NCI-H2171 treated with DMSO at 0.1 percent for 48 hours (cell line): Measurements from ENCODE around the gene MRGPRE.
"Not testable (repeated sequence)": the region's sequence is repeated elsewhere in the genome, so short reads cannot be mapped to it uniquely, and the experiment has no call there.

Experiments
- DNase-seq: peaks from one replicate; lab custom pipeline; 2025; lab: John Stamatoyannopoulos, UW

Gene MRGPRE, protein sequence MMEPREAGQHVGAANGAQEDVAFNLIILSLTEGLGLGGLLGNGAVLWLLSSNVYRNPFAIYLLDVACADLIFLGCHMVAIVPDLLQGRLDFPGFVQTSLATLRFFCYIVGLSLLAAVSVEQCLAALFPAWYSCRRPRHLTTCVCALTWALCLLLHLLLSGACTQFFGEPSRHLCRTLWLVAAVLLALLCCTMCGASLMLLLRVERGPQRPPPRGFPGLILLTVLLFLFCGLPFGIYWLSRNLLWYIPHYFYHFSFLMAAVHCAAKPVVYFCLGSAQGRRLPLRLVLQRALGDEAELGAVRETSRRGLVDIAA

GRCh38 chr11:3231851-3232744 lies at the start of gene MRGPRE:
Gene MRGPRE (minus strand): TSS chr11:3232417. CDS start chr11:3228799, 3,618 bp downstream.
- peak; percentile 75 for DNase-seq

DNA sequence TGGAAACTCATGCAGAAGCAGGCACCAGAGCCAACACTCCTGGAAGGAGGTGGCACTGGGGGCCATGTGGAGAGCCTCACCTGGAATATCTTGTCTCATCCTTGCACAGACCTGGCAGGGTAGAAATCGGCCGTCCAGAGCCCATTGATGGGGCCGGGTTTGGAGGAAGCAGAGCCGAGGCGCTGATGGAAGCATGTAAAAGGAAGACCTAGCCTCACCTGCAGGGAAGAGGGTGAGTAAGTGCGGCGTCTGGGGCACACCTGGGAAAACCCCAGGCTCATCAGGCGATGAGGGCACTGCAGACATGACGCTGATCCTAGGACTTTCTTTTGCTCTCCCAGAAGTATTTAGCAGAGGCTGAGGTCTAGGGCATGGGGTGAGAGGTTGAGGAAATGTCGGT lies 48.9 kb upstream of the MRGPRE start:
- not testable (repeated sequence) for DNase-seq

- not testable (repeated sequence) for DNase-seq
These were observed 48.4 kb upstream of the MRGPRE start for GRCh38 chr11:3280662-3281061.

GRCh38 chr11:3278922-3279321 lies 46.7 kb upstream of the MRGPRE start:
- not testable (repeated sequence) for DNase-seq

- DNase-seq: not testable (repeated sequence)
These were observed 41.4 kb upstream of the MRGPRE start for GRCh38 chr11:3273629-3274028.

DNA sequence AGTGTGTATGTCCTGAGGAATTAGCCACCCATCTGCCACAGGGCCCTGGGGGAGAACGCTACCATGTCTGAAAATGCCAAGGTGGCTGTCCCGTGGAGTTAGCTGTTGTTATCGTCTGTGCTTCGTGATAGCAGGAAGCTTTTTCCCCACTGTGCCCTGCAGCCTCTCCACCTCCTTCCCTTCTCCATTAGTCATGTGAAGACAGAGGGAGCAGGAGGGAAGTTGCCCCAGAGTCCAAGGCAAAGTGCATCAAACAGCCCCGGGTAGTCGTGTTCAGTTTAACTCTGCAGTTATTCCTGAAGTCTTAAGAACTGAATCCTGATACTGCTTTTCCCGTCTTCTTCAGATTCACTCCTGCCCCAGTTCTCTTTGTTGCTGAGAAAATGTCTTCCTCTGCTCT lies 30.3 kb upstream of the MRGPRE start:
- not testable (repeated sequence) for DNase-seq

DNA sequence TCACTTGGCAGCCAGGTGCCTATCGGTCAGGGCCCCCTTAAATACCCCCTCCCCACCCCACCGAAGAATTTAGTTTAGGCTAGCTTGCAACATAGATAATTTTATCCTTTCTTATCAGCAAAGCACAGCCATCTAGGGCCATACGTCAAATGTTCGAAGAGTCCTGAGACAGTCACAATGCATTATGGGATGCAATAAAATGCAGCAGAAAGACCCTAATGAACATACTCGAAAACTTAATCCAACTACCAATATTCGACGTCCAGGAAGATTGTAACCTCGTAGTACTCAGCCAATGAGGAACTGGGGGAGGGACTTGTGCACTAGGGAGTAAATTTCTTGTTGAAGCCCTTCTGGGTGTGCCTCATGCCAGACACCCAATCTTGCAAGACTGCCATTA lies 29.6 kb upstream of the MRGPRE start:
- DNase-seq: not testable (repeated sequence)

DNA sequence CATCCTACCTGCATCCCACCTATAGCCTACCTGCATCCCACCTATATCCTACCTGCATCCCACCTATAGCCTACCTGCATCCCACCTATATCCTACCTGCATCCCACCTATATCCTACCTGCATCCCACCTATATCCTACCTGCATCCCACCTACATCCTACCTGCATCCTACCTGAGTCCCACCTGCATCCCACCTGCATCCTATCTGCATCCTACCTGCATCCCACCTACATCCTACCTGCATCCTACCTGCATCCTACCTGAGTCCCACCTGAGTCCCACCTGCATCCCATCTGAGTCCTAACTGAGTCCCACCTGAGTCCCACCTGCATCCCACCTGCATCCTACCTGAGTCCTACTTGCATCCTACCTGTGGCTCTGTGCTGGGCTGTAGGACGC lies 25.3 kb upstream of the MRGPRE start:
- not testable (repeated sequence) for DNase-seq

- not testable (repeated sequence) for DNase-seq
These were observed 23.0 kb upstream of the MRGPRE start for GRCh38 chr11:3255241-3255640.

GRCh38 chr11:3254773-3255172 lies 22.6 kb upstream of the MRGPRE start:
- not testable (repeated sequence) for DNase-seq

GRCh38 chr11:3245071-3245470 lies 12.9 kb upstream of the MRGPRE start:
- no peak for DNase-seq

- DNase-seq: no peak
These were observed 11.7 kb upstream of the MRGPRE start for GRCh38 chr11:3243880-3244279.

GRCh38 chr11:3237119-3237518 lies 4.9 kb upstream of the MRGPRE start:
- DNase-seq: no peak

GRCh38 chr11:3234846-3235245 lies 2.6 kb upstream of the MRGPRE start:
- no peak for DNase-seq

DNA sequence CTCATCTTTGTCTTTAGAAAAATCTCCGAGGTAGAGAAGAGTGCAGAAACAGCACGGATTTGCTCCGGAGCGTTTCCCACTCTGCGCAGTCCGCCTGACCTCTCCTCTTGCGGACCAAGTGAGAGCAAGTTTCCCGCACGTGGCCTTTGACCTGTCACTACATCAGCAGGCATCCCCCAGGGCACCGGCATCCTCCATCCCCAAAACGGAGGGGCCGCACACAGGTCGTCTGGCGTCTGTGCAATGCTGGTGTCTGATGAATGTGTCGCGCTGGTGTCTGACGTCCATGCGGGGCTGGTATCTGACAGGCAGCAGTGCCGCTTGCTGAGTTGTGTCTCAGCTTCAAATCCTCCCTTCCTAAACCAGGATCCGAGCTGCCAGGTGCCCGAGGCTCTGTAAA lies 739 bp upstream of the MRGPRE start:
- DNase-seq: no peak

DNA sequence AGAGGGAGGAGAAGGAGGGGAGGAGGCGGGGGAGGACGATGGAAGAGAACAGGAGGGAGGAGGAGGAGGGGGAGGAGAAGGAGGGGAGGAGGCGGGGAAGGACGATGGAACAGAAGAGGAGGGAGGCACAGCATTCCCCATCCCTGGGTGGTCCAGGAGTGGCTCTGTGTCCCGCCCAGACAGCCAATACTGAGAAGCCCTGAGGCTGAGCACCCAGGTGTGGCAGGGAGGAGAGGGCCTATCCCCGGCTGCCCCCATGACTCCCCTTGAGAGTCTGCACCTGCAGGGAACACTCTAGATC lies 717 bp downstream of the MRGPRE start:
- DNase-seq: no peak

DNA sequence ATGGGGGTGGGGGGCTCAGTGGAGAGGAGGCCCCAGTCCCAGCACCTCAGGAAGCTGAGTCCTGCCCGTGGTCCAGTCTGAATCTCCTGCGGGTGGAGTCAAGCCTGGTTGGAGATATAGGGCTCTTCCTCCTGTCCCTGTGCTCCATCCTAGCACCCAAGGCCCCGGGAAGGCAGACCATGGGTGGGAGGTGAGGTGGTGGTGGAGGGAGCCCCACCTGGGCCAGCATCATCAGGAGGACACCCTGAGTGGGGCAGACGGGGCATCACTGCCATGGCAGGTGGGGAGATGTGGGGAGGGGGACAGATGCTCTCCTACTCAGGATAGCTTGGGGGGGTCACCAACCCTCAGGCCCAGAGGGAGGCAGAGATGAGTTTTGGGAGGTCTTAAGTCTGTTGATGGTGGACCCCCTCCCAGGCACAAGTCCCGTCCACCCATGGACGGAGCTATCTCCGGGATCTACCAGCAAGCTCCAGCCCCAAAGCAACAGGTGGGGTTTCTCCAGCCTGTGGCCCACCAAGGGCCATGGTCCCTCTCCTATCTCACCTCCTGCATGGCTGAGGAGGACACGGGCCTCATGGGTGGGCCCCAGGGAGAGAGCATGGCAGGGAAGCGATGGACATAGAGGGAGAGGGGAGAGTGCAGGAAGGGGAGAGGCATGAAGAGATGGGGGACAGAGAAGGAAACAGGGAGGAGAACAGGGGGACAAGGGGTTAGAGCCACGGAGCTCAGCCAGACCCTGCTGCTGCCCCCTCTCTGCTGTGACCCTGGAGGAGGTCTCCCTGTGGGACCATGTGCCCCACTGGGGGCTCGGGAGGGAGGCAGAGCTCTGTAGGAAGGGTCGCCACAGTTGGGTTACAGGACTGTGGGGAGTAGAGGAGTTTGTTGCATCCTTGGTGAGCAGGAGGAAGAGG lies 1.3 kb downstream of the MRGPRE start:
- no peak for DNase-seq

GRCh38 chr11:3229673-3230630 lies 2.3 kb downstream of the MRGPRE start:
- no peak for DNase-seq

GRCh38 chr11:3228445-3228829 lies 3.8 kb downstream of the MRGPRE start:
- DNase-seq: no peak

DNA sequence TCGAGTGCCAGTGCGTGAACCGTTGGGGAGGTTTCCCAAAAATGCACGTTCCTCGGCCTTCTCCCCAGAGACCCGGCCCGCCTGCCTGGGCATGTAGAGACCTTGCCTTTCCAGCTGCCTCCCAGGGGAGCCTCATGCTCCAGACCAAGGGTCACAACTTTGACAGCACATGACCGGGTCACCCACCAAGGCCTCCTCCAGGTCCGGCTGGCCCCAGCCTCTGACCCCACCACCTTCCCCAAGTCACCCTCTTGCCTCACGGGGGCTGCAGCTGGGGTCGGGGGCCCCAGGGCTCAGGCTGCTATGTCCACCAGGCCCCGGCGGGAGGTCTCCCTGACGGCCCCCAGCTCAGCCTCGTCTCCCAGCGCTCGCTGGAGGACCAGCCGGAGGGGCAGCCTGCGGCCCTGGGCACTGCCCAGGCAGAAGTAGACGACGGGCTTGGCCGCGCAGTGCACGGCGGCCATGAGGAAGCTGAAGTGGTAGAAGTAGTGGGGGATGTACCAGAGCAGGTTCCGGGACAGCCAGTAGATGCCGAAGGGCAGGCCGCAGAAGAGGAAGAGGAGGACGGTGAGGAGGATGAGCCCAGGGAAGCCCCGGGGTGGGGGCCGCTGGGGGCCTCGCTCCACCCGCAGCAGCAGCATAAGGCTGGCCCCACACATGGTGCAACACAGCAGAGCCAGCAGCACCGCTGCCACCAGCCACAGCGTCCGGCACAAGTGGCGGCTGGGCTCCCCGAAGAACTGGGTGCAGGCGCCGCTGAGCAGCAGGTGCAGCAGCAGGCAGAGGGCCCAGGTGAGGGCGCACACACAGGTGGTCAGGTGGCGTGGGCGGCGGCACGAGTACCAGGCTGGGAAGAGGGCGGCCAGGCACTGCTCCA lies 4.4 kb downstream of the MRGPRE start:
- no peak for DNase-seq
